D721Med (cell line): ENCODE results near the gene GALR1.

Source experiments
- DNase-seq: peaks from one replicate; pipeline ENCODE4 v3.0.0; 2011; ENCODE audit warnings: low spot score; ENCODE audit not compliant: insufficient read length
- FAIRE-seq: peaks from 2 replicates; lab custom pipeline; 2011; peaks lifted over from hg19 to GRCh38; lab: Jason Lieb, UNC
- CTCF ChIP-seq: IDR thresholded peaks from 2 replicates; pipeline ENCODE4 v1.5.1; 2012; ENCODE audit warnings: mild to moderate bottlenecking, control low read depth; ENCODE audit not compliant: insufficient read depth; ENCODE audit errors: missing control alignments

The GALR1 gene, protein sequence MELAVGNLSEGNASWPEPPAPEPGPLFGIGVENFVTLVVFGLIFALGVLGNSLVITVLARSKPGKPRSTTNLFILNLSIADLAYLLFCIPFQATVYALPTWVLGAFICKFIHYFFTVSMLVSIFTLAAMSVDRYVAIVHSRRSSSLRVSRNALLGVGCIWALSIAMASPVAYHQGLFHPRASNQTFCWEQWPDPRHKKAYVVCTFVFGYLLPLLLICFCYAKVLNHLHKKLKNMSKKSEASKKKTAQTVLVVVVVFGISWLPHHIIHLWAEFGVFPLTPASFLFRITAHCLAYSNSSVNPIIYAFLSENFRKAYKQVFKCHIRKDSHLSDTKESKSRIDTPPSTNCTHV

GRCh38 chr18:77249569-77250500, at the start of gene GALR1:
Gene GALR1, plus strand, starts transcription at chr18:77249848. Its CDS starts 701 bp downstream, at chr18:77250549.
- DNase-seq: no peak
- no peak for TF ChIP-seq CTCF
- no peak for FAIRE-seq

DNA sequence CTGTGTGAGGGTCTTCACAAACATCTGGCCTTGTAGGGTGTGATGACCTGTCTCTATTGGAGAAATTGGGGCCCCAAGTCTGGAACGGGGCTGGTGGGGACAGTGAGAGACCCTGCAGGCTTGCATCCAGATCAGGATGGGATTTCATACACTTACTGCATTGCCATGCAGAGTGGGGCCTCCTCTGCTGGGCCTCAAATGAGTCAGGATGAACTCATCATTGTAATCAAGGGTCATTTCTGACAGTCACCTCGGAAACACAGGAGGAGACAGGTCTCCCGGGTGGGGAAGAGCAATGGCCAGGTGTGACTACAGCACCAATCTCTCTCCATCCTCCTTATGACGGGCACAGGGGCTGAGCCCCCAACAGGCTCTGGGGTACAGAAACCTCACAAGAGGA, 48.1 kb upstream of the GALR1 start:
- DNase-seq (no peak), FAIRE-seq (no peak)
- TF ChIP-seq CTCF: no peak

DNA sequence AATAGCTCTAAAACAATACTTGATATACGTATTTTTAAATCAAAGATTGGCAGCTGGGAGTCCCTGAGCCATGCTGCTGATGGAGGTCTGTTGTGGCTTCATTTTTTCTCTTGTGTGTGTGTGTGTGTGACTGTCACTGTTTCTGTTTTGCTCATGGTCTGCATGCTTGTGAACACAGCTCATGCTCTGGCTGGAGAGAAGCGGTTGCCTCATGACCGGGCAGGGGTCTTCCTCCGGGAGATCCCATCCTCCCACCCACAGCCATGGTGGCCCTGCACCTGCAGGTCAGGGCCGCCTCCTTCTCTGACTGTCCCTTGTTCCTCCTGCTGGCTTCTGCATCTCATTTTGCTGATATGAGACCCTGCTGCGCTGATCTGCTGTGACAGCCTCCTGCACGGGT, 47.3 kb upstream of the GALR1 start:
- no peak for FAIRE-seq

DNA sequence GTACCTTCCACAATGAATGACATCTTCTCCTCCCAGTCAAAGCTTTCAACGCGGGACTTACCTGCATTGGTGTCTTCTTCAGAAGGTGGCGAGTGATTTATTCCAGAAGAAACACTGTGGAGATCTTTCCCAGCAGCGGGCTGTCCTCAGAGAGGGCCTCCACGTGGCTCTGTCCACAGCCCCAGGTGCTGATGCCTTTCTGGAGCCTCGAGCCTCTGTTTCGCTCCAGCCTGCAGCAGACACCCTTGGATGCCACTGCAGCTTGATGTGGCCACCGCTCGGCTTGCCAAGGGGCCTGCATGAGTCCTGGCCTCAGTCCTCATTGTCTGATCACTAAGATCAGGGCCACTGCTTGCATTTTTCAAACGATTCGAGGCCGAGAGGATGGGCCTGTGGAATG, 46.6 kb upstream of the GALR1 start:
- FAIRE-seq (no peak), DNase-seq (no peak)
- TF ChIP-seq CTCF: no peak

More for the DNA sequence above, 47.3 kb upstream of the GALR1 start:
- DNase-seq: no peak
- no peak for TF ChIP-seq CTCF

- TF ChIP-seq CTCF: no peak
- FAIRE-seq (no peak), DNase-seq (no peak)
Measured at GRCh38 chr18:77203851-77204250, 45.8 kb upstream of the GALR1 start.

DNA sequence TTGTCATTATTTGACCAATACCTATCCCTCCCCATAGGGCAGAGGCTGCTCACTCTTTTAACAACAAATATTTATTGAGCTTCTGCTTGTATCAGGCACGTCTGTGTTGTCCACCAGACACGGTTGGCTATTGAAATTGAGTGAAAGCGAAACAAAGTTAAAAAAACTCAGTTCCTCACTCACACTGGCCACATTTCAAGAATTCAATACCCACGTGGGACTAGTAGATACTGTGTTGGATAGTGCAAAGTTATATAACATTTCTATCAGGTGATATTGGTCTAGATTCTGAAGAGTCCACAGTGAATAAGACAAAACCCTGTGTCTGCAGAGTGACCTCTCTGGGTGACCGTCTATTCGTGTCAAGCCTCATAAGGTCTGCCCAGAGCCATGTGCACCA, 43.9 kb upstream of the GALR1 start:
- TF ChIP-seq CTCF: no peak
- FAIRE-seq (no peak), DNase-seq (no peak)
